ENCODE data around the gene UBE2L6. TPM values are rescaled to one million over a fixed set of nuclear protein-coding genes. Genes with fewer than 3 reads are reported as not detected.

Gene UBE2L6
- polyA plus RNA-seq, 2 of the 4 experiments (the other 2 are of a cell fraction) = 14.8 to 18.2 TPM

- TF ChIP-seq REST (IDR thresholded peaks at IDR 0.05) = no peak
- no peak for TF ChIP-seq MYC (IDR thresholded peaks at IDR 0.05; ENCODE audit: borderline replicate concordance, low read length)
- no peak for TF ChIP-seq EHMT2 (IDR thresholded peaks at IDR 0.05; ENCODE audit: low read depth)
- TF ChIP-seq ESRRA (IDR thresholded peaks at IDR 0.05; ENCODE audit: borderline replicate concordance, low read length) = no peak
- no peak for TF ChIP-seq HDAC2 (IDR thresholded peaks at IDR 0.05)
- TF ChIP-seq EP300 (IDR thresholded peaks at IDR 0.05) = no peak
- no peak for TF ChIP-seq SREBF2 (IDR thresholded peaks at IDR 0.05)
- TF ChIP-seq EHF (CRISPR knock-in tag; IDR thresholded peaks at IDR 0.05) = no peak
- no peak for TF ChIP-seq HES2 (IDR thresholded peaks at IDR 0.05)
These were observed 28.9 kb upstream of the UBE2L6 start (continued) for GRCh38 chr11:57596266-57596885.

- H3K27ac ChIP-seq = no peak overlapping the region
- CTCF ChIA-PET = no interaction called here
- ATAC-seq (no peak), FAIRE-seq (no peak), DNase-seq (ENCODE audit: low read depth in 1 of 2, low spot score in 1 of 2) (no peak)
- POLR2A ChIA-PET = interaction anchor here (0.6 kb wide), 1 partner anchor 28 kb away, joined by 3 read pairs; no protein-coding TSS in a partner anchor
- no peak overlapping the region for H3K4me3 ChIP-seq
- no peak overlapping the region for H3K4me2 ChIP-seq
- WGBS (ENCODE audit: missing lambda C conversion rate) = 59% methylated on average over 3 of the region's 3 CpGs
- H3K4me1 ChIP-seq = no peaks in the 10 kb centered on the region
- H3K9me3 ChIP-seq = no peaks in the 10 kb centered on the region
- TF ChIP-seq HOXB13 (CRISPR knock-in tag; IDR thresholded peaks at IDR 0.05; ENCODE audit: low read depth) (no peak), MAX (IDR thresholded peaks at IDR 0.05) (no peak), ZSCAN20 (CRISPR knock-in tag; IDR thresholded peaks at IDR 0.05) (no peak), JUN (IDR thresholded peaks at IDR 0.05) (no peak), E2F6 (IDR thresholded peaks at IDR 0.05; ENCODE audit: borderline replicate concordance, low read depth) (no peak)
These were observed 20.7 kb upstream of the UBE2L6 start for GRCh38 chr11:57588046-57588710.

GRCh38 chr11:57586711-57587245 lies 19.3 kb upstream of the UBE2L6 start:
- WGBS (ENCODE audit: missing lambda C conversion rate) = 21% methylated on average over 2 of the region's 2 CpGs

More at GRCh38 chr11:57586711-57587245, 19.3 kb upstream of the UBE2L6 start:
- ChIA-PET CTCF (interaction anchor here (0.7 kb wide), 1 partner anchor 19 kb away, joined by 3 read pairs; the partner anchor contains the start of gene UBE2L6), POLR2A (no interaction called here)
- DNase-seq (ENCODE audit: low read depth in 1 of 2, low spot score in 1 of 2) (no peak), ATAC-seq (no peak), FAIRE-seq (no peak)
- H3K4me3 ChIP-seq = no peak overlapping the region
- H3K4me2 ChIP-seq = no peak overlapping the region
- TF ChIP-seq HOXB13 (CRISPR knock-in tag; IDR thresholded peaks at IDR 0.05; ENCODE audit: low read depth) (no peak), NR3C1 (IDR thresholded peaks at IDR 0.05) (no peak), HES2 (IDR thresholded peaks at IDR 0.05) (no peak), HEYL (CRISPR knock-in tag; IDR thresholded peaks at IDR 0.05) (no peak), CEBPB (IDR thresholded peaks at IDR 0.05) (no peak), FOSL2 (IDR thresholded peaks at IDR 0.05) (no peak), FOSL2 (CRISPR knock-in tag; IDR thresholded peaks at IDR 0.05) (no peak), CBX8 (IDR thresholded peaks at IDR 0.05) (no peak), E2F6 (IDR thresholded peaks at IDR 0.05; ENCODE audit: borderline replicate concordance, low read depth) (no peak), SREBF2 (IDR thresholded peaks at IDR 0.05) (no peak), RNF2 (IDR thresholded peaks at IDR 0.05; ENCODE audit: borderline replicate concordance, low read depth) (no peak), PHF8 (IDR thresholded peaks at IDR 0.05; ENCODE audit: borderline replicate concordance, low read depth) (no peak), KDM5A (IDR thresholded peaks at IDR 0.05) (no peak)
- no peaks in the 10 kb centered on the region for H3K9me3 ChIP-seq
- no peaks in the 10 kb centered on the region for H3K4me1 ChIP-seq
- H3K27ac ChIP-seq = no peak overlapping the region

Measured in A549 (cell line).